Keratinocyte (primary cell): ENCODE measurements around the gene PRSS33. TPM values are rescaled to one million over a fixed set of nuclear protein-coding genes. Genes with fewer than 3 reads are reported as not detected.

Experiments
- DNase-seq: peaks from one replicate; pipeline ENCODE4 v3.0.0-alpha.2; 2011; ENCODE audit warnings: low read depth, missing footprints, low spot score
- FAIRE-seq: peaks from 2 replicates; lab custom pipeline; 2011; peaks lifted over from hg19 to GRCh38; lab: Jason Lieb, UNC
- H2AFZ ChIP-seq: 2 replicates; pipeline ENCODE4 v1.6.0; 2012; ENCODE audit warnings: low read length, control low read depth, inconsistent platforms; ENCODE audit not compliant: control insufficient read depth
- H3K27ac ChIP-seq: 2 replicates; pipeline ENCODE4 v1.5.1; 2011; ENCODE audit warnings: low read length; ENCODE audit not compliant: control insufficient read depth, insufficient read depth
- H3K27me3 ChIP-seq: 3 replicates; pipeline ENCODE4 v1.6.0; 2011; ENCODE audit warnings: low read length; ENCODE audit not compliant: control insufficient read depth, insufficient read depth; ENCODE audit errors: extremely low read depth
- H3K36me3 ChIP-seq, 2 experiments: 2 replicates in 1 of 2; 3 replicates in 1 of 2; pipeline ENCODE4 v1.5.1; 2011; ENCODE audit warnings: low read length in 2 of 2, mild to moderate bottlenecking in 1 of 2; ENCODE audit not compliant: control insufficient read depth in 2 of 2, insufficient read depth in 2 of 2; ENCODE audit errors: extremely low read depth in 1 of 2
- H3K4me1 ChIP-seq: 3 replicates; pipeline ENCODE4 v1.5.1; 2011; ENCODE audit warnings: low read length; ENCODE audit not compliant: control insufficient read depth, insufficient read depth; ENCODE audit errors: extremely low read depth
- H3K4me2 ChIP-seq: 3 replicates; pipeline ENCODE4 v1.6.0; 2011; ENCODE audit warnings: low read depth, low read length; ENCODE audit not compliant: control insufficient read depth, insufficient read depth; ENCODE audit errors: extremely low read depth
- H3K4me3 ChIP-seq, 3 experiments: fragments of 200-600 bp in 1 of 3; sonication (generic) in 1 of 3; 2 replicates in 2 of 3; 3 replicates in 1 of 3; pipeline ENCODE4 v1.5.1; 2011 to 2016; ENCODE audit warnings: low read length in 3 of 3, mild to moderate bottlenecking in 3 of 3, control low read depth in 2 of 3, inconsistent platforms in 1 of 3, low read depth in 1 of 3, mixed read lengths in 1 of 3, mixed run types in 1 of 3, moderate library complexity in 1 of 3; ENCODE audit not compliant: control insufficient read depth in 2 of 3, insufficient read depth in 2 of 3; ENCODE audit errors: extremely low read depth in 1 of 3
- H3K79me2 ChIP-seq: 2 replicates; pipeline ENCODE4 v1.6.0; 2012; ENCODE audit warnings: low read length; ENCODE audit not compliant: control insufficient read depth, insufficient read depth
- H3K9ac ChIP-seq: 3 replicates; pipeline ENCODE4 v1.6.0; 2011; ENCODE audit warnings: low read length; ENCODE audit not compliant: control insufficient read depth, insufficient read depth; ENCODE audit errors: extremely low read depth
- H3K9me1 ChIP-seq: 3 replicates; pipeline ENCODE4 v1.6.0; 2011; ENCODE audit warnings: low read length; ENCODE audit not compliant: control insufficient read depth, insufficient read depth; ENCODE audit errors: extremely low read depth
- H3K9me3 ChIP-seq: 2 replicates; pipeline ENCODE4 v1.5.1; 2012; ENCODE audit warnings: low read depth, low read length; ENCODE audit not compliant: control insufficient read depth
- H4K20me1 ChIP-seq: 3 replicates; pipeline ENCODE4 v1.6.0; 2011; ENCODE audit warnings: low read length; ENCODE audit not compliant: control insufficient read depth, insufficient read depth; ENCODE audit errors: extremely low read depth
- CTCF ChIP-seq, 3 experiments: IDR thresholded peaks in 1 of 3; conservative IDR thresholded peaks in 1 of 3; optimal IDR thresholded peaks in 1 of 3; 2 replicates in 2 of 3; 3 replicates in 1 of 3; pipeline versions ENCODE3 to v1.5.1; 2011; ENCODE audit warnings: low read length in 3 of 3, mild to moderate bottlenecking in 3 of 3, moderate library complexity in 2 of 3, control low read depth in 1 of 3, inconsistent platforms in 1 of 3; ENCODE audit not compliant: insufficient read depth in 2 of 3; ENCODE audit errors: extremely low read depth in 1 of 3
- EZH2 ChIP-seq: IDR thresholded peaks from one replicate; pipeline ENCODE4 v1.6.1; 2012; ENCODE audit warnings: inconsistent platforms, mild to moderate bottlenecking, low read length, moderate library complexity
- dilution Hi-C: fragments of 300-500 bp; cut with MboI; formaldehyde crosslinking; loops from one replicate; pipeline ENCODE4 v1.7.0; 2020; ENCODE audit warnings: low sequenced_read_pairs; ENCODE audit not compliant: extremely low pct_ligation_motif_present
- polyA plus RNA-seq, 5 experiments: library from polyadenylated mRNA; depleted of rRNA in 3 of 5; stranded (reverse) in 3 of 5; stranded (forward) in 1 of 5; unstranded in 1 of 5; fragments of >200 nt; gene quantifications; 1 replicate in 1 of 5; 2 replicates in 3 of 5; 3 replicates in 1 of 5; pipeline versions ENCODE4 v1.2.1 to v1.2.3, GENCODE V29; 2011 to 2012; ENCODE audit warnings: missing spikeins in 2 of 5, low read depth in 1 of 5, low replicate concordance in 1 of 5

The PRSS33 gene
- polyA plus RNA-seq, 1 donor (not counting 4 experiments of a cell fraction or from before 2014, with no cell fraction given), result not detected

GRCh38 chr16:2795395-2796143 lies 8.2 kb upstream of the PRSS33 start:
- DNase-seq (no peak), FAIRE-seq (no peak)
- no peak overlapping the region for H3K4me3 ChIP-seq
- H3K4me1 ChIP-seq, result peaks cover 16% of the 10 kb centered on the region
- H3K4me2 ChIP-seq, result peak overlapping the region; percentile 29
- no peaks in the 10 kb centered on the region for H3K9me1 ChIP-seq
- TF ChIP-seq EZH2, result no peak
- no peak for TF ChIP-seq CTCF (optimal IDR thresholded peaks at IDR 0.05 in 1 of 3, IDR thresholded peaks at IDR 0.05 in 1 of 3, conservative IDR thresholded peaks at IDR 0.05 in 1 of 3; ENCODE audit: extremely low read depth in 1 of 3, insufficient read depth in 2 of 3, low read length in 3 of 3)
- no peaks in the 10 kb centered on the region for H4K20me1 ChIP-seq
- no peaks in the 10 kb centered on the region for H3K79me2 ChIP-seq
- dilution Hi-C loops, result no loop called here
- H2AFZ ChIP-seq, result peak overlapping the region; percentile 61
- peaks cover 8% of the 10 kb centered on the region for H3K27me3 ChIP-seq
- no peak overlapping the region for H3K9ac ChIP-seq
- no peaks in the 10 kb centered on the region for H3K9me3 ChIP-seq
- no peaks in the 10 kb centered on the region for H3K36me3 ChIP-seq
- no peak overlapping the region for H3K27ac ChIP-seq

GRCh38 chr16:2792940-2793339 lies 5.6 kb upstream of the PRSS33 start:
- Histone ChIP-seq H3K79me2 (no peaks in the 10 kb centered on the region), H3K4me2 (no peak overlapping the region), H3K9me1 (no peaks in the 10 kb centered on the region), H3K4me1 (peaks cover 16% of the 10 kb centered on the region), H2AFZ (no peak overlapping the region), H3K4me3 (no peak overlapping the region), H3K27ac (no peak overlapping the region), H3K27me3 (peaks cover 27% of the 10 kb centered on the region), H3K36me3 (no peaks in the 10 kb centered on the region), H3K9ac (no peak overlapping the region), H4K20me1 (no peaks in the 10 kb centered on the region), H3K9me3 (no peaks in the 10 kb centered on the region)
- no peak for TF ChIP-seq EZH2
- no peak for TF ChIP-seq CTCF (optimal IDR thresholded peaks at IDR 0.05 in 1 of 3, IDR thresholded peaks at IDR 0.05 in 1 of 3, conservative IDR thresholded peaks at IDR 0.05 in 1 of 3; ENCODE audit: extremely low read depth in 1 of 3, insufficient read depth in 2 of 3, low read length in 3 of 3)
- DNase-seq, result no peak
- dilution Hi-C loops, result no loop called here
- no peak for FAIRE-seq
